Endodermal cell (in vitro differentiated cells): ENCODE data around the gene FNBP1L. TPM values are rescaled to one million over a fixed set of nuclear protein-coding genes. Genes with fewer than 3 reads are reported as not detected.

Experiments used
- DNase-seq: peaks from one replicate; pipeline ENCODE4 v3.0.0-alpha.2; 2017
- H3K27ac ChIP-seq: 2 replicates; pipeline ENCODE4 v1.5.1; 2013; ENCODE audit warnings: mild to moderate bottlenecking, low read depth, low read length, moderate library complexity
- H3K27me3 ChIP-seq: 2 replicates; pipeline ENCODE4 v1.6.1; 2013; ENCODE audit warnings: mild to moderate bottlenecking, low read length, moderate library complexity; ENCODE audit not compliant: insufficient read depth, control insufficient read depth, poor library complexity, severe bottlenecking
- H3K36me3 ChIP-seq: 2 replicates; pipeline ENCODE4 v1.7.0; 2013; ENCODE audit warnings: mild to moderate bottlenecking, low read length, moderate library complexity; ENCODE audit not compliant: control insufficient read depth, insufficient read depth
- H3K4me1 ChIP-seq: one replicate; pipeline ENCODE4 v1.7.0; 2013; ENCODE audit warnings: low read length; ENCODE audit not compliant: control insufficient read depth, insufficient read depth
- H3K4me3 ChIP-seq: 2 replicates; pipeline ENCODE4 v1.5.1; 2013; ENCODE audit warnings: mild to moderate bottlenecking, low read length, moderate library complexity
- H3K9ac ChIP-seq: 2 replicates; pipeline ENCODE4 v1.6.1; 2013; ENCODE audit warnings: mild to moderate bottlenecking, low read length, moderate library complexity; ENCODE audit not compliant: poor library complexity, severe bottlenecking; ENCODE audit errors: extremely low read depth
- H3K9me3 ChIP-seq: 2 replicates; pipeline ENCODE4 v1.6.1; 2013; ENCODE audit warnings: mild to moderate bottlenecking, low read length, moderate library complexity; ENCODE audit not compliant: control insufficient read depth
- H3K27ac Mint-ChIP-seq: 2 replicates; pipeline ENCODE4 v1.8.0; 2020; ENCODE audit warnings: mixed read lengths
- H3K27me3 Mint-ChIP-seq: 2 replicates; pipeline ENCODE4 v1.8.0; 2021; ENCODE audit warnings: mild to moderate bottlenecking, mixed read lengths; ENCODE audit not compliant: insufficient read depth
- H3K36me3 Mint-ChIP-seq: 2 replicates; pipeline ENCODE4 v1.8.0; 2020; ENCODE audit warnings: low read depth, mixed read lengths
- H3K4me1 Mint-ChIP-seq: 2 replicates; pipeline ENCODE4 v1.8.0; 2020; ENCODE audit warnings: mixed read lengths
- H3K4me3 Mint-ChIP-seq: 2 replicates; pipeline ENCODE4 v1.8.0; 2020; ENCODE audit warnings: mild to moderate bottlenecking, moderate library complexity, mixed read lengths
- H3K9me3 Mint-ChIP-seq: 2 replicates; pipeline ENCODE4 v1.8.0; 2020; ENCODE audit warnings: mild to moderate bottlenecking, mixed read lengths
- WGBS, 2 experiments: methylation state at CpG; one replicate each; pipeline versions ENCODE4 v1.1.5 to v1.1.7; 2013; ENCODE audit warnings: missing lambda C conversion rate in 2 of 2, mixed read lengths in 1 of 2; ENCODE audit not compliant: insufficient coverage in 1 of 2, insufficient read length in 1 of 2; 5-methylcytosine and 5-hydroxymethylcytosine counted together
- total RNA-seq, 2 donors: library from RNA; stranded (reverse); fragmentation: NEBNext Ultra II Directional in 1 of 2; extraction: Animal tissue kit (Norgen Biotek cat#: 25700) in 1 of 2; gene quantifications; 2 replicates in 1 of 2; 3 replicates in 1 of 2; pipeline ENCODE4 v1.2.1, GENCODE V29; 2021
- TF ChIP-seq, protein P1 (sequence below): fragments of 200-600 bp; sonication (generic); conservative IDR thresholded peaks from 2 replicates; pipeline ENCODE4 v1.5.0; 2021; ENCODE audit warnings: antibody characterized with exemption, mild to moderate bottlenecking

FNBP1L gene
- total RNA-seq, 2 donors from 2014 or later = 96.8 to 107 TPM

DNA sequence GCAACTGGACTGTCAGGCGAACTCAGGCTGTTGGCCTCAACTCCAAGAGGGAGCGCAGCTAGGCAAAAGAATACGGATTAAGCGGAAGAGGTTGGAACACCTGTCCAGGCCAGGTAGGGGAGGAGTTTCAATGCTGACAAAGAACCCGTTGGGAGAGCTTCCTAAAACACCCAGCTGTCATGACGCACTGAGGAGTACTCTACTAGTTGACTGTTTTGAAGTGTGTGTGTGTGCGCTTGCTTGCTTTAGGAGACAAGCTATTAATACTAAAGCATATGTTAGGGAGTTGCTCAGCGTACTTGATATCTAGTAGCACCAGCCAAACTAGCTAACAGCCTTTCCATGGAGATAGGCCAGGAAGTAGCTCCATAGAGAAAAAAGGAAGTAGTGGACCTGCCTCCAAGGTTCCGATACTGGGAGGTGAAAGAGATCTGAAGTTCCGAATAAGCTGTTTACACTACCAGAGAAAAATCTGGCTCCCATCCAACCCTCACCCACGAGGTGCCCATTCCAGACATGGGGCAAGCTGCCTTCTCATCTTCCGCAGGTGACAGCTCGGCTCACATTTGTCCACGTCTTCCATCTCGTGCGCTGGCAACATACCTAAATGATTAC lies 974 bp upstream of the FNBP1L start:
- Histone ChIP-seq H3K27ac (no peak overlapping the region), H3K9ac (no peak overlapping the region)

DNA sequence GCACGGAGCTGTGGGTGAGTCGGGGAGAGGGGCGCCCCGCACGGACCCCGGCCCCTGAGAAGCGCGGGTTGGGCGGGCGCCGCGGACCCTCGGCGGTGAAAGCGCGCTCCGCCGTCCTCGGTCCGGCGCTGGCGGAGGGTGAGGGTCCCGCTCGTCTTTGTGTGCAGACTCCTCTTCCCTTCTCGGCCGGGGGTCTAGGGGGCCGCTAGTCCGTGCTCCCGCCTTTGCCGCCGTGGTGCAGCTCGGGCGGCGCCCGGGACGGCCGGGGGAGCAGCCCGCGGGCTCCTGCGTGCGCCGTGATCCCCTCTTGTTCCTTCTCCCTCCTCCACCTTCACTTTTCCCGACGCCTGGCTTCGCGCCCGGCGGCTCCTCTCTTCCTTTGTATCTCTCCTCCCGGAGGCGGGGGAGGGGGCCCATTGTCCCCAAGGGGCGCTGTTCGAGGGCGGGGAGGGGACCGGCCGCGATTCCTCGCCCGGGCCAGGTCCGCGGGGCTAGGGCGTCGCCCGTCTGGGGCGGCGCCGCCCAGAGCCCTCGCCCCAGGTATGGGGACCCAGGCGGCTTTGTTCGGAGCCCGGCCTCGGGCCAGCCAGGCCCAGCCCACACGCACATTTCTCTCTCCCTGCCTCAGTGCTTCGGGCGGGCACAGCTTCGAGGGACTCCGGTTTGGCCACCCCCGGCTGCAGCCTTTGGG lies 519 bp downstream of the FNBP1L start:
- Histone ChIP-seq H3K4me1 (peaks cover 3% of the 10 kb centered on the region), H3K9ac (peak overlapping the region; percentile 96), H3K4me3 (peak overlapping the region; percentile 99), H3K27ac (peak overlapping the region; percentile 97), H3K9me3 (no peaks in the 10 kb centered on the region), H3K36me3 (no peaks in the 10 kb centered on the region), H3K27me3 (no peaks in the 10 kb centered on the region)
- peak; percentile 88 for DNase-seq
- Mint-ChIP-seq H3K36me3 (no peaks in the 10 kb centered on the region), H3K4me1 (peaks cover 31% of the 10 kb centered on the region), H3K9me3 (no peaks in the 10 kb centered on the region), H3K4me3 (peak overlapping the region; percentile 95), H3K27me3 (no peaks in the 10 kb centered on the region), H3K27ac (peak overlapping the region; percentile 99)
- 0% methylated on average over 25 to 77 of the region's 77 CpGs for WGBS, 2 experiments
- TF ChIP-seq, protein P1, sequence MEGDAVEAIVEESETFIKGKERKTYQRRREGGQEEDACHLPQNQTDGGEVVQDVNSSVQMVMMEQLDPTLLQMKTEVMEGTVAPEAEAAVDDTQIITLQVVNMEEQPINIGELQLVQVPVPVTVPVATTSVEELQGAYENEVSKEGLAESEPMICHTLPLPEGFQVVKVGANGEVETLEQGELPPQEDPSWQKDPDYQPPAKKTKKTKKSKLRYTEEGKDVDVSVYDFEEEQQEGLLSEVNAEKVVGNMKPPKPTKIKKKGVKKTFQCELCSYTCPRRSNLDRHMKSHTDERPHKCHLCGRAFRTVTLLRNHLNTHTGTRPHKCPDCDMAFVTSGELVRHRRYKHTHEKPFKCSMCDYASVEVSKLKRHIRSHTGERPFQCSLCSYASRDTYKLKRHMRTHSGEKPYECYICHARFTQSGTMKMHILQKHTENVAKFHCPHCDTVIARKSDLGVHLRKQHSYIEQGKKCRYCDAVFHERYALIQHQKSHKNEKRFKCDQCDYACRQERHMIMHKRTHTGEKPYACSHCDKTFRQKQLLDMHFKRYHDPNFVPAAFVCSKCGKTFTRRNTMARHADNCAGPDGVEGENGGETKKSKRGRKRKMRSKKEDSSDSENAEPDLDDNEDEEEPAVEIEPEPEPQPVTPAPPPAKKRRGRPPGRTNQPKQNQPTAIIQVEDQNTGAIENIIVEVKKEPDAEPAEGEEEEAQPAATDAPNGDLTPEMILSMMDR = peak; percentile 30

More for the DNA sequence above, 974 bp upstream of the FNBP1L start:
- no peaks in the 10 kb centered on the region for H3K9me3 Mint-ChIP-seq
- Histone ChIP-seq H3K4me1 (peaks cover 3% of the 10 kb centered on the region), H3K9me3 (no peaks in the 10 kb centered on the region), H3K36me3 (no peaks in the 10 kb centered on the region), H3K27me3 (no peaks in the 10 kb centered on the region), H3K4me3 (peak overlapping the region; percentile 99)
- no peaks in the 10 kb centered on the region for H3K27me3 Mint-ChIP-seq
- TF ChIP-seq, protein P1 = no peak
- H3K4me1 Mint-ChIP-seq = peaks cover 23% of the 10 kb centered on the region
- 89 to 91% methylated on average over 11 to 16 of the region's 16 CpGs for WGBS, 2 experiments
- H3K36me3 Mint-ChIP-seq = no peaks in the 10 kb centered on the region
- no peak for DNase-seq
- H3K4me3 Mint-ChIP-seq = peak overlapping the region; percentile 95
- no peak overlapping the region for H3K27ac Mint-ChIP-seq

DNA sequence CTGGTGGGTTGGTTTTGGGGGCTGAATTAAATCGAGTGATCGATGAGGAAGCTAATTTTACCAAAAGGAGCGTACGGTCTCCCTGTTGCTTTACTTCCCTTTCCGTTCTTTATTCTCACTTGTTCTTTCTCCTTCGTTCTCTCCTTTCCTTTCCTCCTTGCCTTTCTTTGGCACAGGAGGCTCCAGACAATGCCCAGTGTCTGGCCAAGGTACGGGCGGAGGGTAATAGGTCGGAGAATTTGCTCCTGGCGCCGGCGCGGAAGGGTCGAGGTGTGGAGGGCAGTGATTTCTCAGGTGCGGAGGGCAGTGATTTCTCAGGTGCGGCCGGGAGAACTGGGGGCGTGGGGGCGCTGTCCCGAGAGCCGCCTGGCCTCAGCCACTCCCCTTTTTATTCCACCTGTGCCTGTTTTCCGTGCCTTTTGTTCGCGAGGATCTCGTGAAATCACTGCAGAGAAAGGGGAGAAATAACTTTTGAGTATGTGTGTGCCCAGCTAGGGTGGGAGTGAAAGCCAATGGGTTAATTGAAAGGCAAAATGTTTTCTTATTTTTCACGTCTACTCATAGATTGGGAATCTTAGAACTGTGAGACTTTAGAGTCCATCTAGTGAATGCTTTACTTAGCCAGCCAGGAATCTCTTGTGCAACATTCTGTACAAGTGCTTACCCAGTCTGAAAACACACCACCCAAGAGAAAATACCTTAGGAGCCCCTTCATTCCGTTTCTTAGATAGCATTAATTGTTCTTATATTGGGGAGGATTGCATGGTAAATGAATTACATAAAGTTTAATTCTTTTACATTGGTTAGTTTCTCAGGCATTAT lies 1.3 kb downstream of the FNBP1L start:
- peak overlapping the region; percentile 97 for H3K27ac ChIP-seq
- H3K4me1 ChIP-seq = peaks cover 3% of the 10 kb centered on the region

More for the DNA sequence above, 1.3 kb downstream of the FNBP1L start:
- H3K9me3 Mint-ChIP-seq = no peaks in the 10 kb centered on the region
- Histone ChIP-seq H3K4me3 (peak overlapping the region; percentile 99), H3K36me3 (no peaks in the 10 kb centered on the region), H3K9ac (peak overlapping the region; percentile 96), H3K9me3 (no peaks in the 10 kb centered on the region), H3K27me3 (no peaks in the 10 kb centered on the region)
- H3K36me3 Mint-ChIP-seq = no peaks in the 10 kb centered on the region
- H3K4me1 Mint-ChIP-seq = peaks cover 39% of the 10 kb centered on the region
- peak overlapping the region; percentile 99 for H3K27ac Mint-ChIP-seq
- H3K27me3 Mint-ChIP-seq = no peaks in the 10 kb centered on the region
- TF ChIP-seq, protein P1 = peak; percentile 55
- 0% methylated on average over 8 to 26 of the region's 27 CpGs for WGBS, 2 experiments
- DNase-seq = peak; percentile 88
- H3K4me3 Mint-ChIP-seq = peak overlapping the region; percentile 95
